ENCODE results near the gene SMAD3.

Gene SMAD3

DNA sequence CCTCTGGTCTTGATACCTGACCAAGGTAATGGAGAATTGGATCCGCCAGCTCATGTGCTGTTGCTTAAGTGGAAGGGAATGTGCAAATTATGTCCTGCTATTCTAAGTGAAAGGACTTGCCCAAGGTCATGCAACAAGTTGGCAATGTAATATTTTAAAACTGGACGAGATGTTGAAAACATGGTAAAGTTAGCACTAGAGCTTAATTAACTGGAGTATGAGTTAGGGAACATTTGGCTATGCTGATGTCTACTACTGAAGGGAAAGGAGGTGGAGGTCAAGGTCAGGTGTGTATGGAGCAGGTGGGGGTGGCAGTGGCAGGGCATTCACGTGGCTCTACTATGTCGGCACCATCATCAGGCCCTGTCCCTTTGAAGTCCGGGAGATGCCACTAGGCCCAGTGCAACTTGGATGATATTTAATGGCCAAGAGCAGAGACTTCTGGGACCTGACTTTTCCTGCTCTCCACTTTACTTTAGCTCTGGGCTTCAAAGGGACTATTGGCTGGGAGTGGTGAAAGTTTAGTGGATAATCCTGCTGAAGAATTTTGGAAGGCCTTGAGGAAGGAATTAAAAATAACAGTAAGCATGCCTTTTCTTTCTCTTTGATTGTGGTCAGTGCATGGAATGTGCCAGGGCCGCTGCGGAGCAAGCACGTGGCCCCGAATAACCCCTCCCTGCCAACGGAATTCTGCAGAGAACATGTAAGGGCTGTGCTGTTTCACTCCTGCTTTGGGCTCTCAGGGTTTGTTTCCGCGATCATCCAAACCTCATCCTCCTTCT is 14.9 kb downstream of the SMAD3 start:
- H3K27ac ChIP-seq: no peak overlapping the region
- no peaks in the 10 kb centered on the region for H3K9me3 ChIP-seq (ENCODE audit: severe bottlenecking)
- TF ChIP-seq, protein P1, sequence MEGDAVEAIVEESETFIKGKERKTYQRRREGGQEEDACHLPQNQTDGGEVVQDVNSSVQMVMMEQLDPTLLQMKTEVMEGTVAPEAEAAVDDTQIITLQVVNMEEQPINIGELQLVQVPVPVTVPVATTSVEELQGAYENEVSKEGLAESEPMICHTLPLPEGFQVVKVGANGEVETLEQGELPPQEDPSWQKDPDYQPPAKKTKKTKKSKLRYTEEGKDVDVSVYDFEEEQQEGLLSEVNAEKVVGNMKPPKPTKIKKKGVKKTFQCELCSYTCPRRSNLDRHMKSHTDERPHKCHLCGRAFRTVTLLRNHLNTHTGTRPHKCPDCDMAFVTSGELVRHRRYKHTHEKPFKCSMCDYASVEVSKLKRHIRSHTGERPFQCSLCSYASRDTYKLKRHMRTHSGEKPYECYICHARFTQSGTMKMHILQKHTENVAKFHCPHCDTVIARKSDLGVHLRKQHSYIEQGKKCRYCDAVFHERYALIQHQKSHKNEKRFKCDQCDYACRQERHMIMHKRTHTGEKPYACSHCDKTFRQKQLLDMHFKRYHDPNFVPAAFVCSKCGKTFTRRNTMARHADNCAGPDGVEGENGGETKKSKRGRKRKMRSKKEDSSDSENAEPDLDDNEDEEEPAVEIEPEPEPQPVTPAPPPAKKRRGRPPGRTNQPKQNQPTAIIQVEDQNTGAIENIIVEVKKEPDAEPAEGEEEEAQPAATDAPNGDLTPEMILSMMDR (IDR thresholded peaks at IDR 0.05; ENCODE audit: low read depth, low read length): no peak
- no peaks in the 10 kb centered on the region for H3K27me3 ChIP-seq (ENCODE audit: insufficient read depth, low read depth, severe bottlenecking)
- no peak overlapping the region for H3K4me3 ChIP-seq (ENCODE audit: low read depth, low read length)
- no peaks in the 10 kb centered on the region; the same call in 1 of the 2 replicates for H3K36me3 ChIP-seq
- no peak for DNase-seq

DNA sequence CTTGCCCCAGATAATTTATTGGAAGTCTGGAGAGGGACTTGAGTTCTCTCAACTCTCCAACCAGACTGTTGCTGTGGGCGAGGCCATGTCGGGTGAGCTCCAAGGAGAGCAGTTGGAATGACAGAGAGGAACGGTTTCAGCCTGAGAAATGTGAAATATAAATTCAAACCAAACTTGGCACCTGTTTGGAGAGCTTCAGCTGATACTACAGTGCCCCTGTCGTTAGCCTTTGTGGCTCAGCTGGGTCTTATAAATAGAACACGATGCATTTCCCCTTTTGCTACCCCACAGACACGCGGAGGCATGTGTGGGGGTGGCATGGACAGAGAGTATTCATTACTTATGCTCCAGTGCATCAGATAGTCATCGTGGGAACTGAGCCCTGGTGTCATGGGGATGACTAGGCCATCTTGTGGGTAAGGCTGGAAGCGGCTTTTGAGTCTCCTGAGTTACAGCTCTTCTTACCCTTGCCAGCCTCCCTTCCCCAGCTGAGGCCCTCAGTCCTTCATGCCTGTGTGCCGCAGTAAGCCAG is 15.6 kb downstream of the SMAD3 start:
- TF ChIP-seq, protein P1 (IDR thresholded peaks at IDR 0.05; ENCODE audit: low read depth, low read length): peak; percentile 46; the same call in 1 of the 2 replicates
- peak; percentile 33 for DNase-seq
- no peak overlapping the region for H3K4me3 ChIP-seq (ENCODE audit: low read depth, low read length)
- H3K36me3 ChIP-seq: no peaks in the 10 kb centered on the region; the same call in 1 of the 2 replicates
- no peaks in the 10 kb centered on the region for H3K27me3 ChIP-seq (ENCODE audit: insufficient read depth, low read depth, severe bottlenecking)
- no peak overlapping the region for H3K27ac ChIP-seq
- H3K9me3 ChIP-seq (ENCODE audit: severe bottlenecking): no peaks in the 10 kb centered on the region

DNA sequence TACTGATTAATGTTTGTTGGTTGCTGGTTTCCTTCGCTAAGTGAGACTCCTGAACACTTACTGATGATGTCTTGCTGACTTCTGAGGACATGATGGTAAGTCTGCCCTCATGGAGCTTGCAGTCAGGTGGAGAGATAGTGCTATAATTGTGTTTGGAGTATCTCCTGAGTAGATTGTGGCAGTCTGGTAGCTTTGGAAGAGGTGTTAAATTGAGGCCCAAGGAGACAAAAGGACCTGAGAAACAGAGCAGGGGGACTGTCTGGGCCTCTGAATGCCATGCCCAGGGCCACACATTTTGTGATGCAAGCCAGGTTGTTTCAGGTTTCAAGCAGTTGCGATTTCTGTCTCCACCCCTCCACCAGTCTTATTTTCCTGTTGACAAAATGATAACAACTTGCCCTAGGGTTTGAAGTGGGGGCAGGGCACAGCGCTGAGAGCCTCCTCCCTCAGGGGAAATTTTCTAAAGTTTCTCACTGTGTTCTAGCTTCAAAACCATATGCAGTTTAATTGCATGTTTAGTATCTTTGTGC is 16.7 kb downstream of the SMAD3 start:
- no peak overlapping the region for H3K27ac ChIP-seq
- no peaks in the 10 kb centered on the region for H3K9me3 ChIP-seq (ENCODE audit: severe bottlenecking)
- TF ChIP-seq, protein P1 (IDR thresholded peaks at IDR 0.05; ENCODE audit: low read depth, low read length): no peak
- H3K4me3 ChIP-seq (ENCODE audit: low read depth, low read length): no peak overlapping the region
- no peaks in the 10 kb centered on the region for H3K27me3 ChIP-seq (ENCODE audit: insufficient read depth, low read depth, severe bottlenecking)
- DNase-seq: no peak
- H3K36me3 ChIP-seq: no peaks in the 10 kb centered on the region; the same call in 1 of the 2 replicates

DNA sequence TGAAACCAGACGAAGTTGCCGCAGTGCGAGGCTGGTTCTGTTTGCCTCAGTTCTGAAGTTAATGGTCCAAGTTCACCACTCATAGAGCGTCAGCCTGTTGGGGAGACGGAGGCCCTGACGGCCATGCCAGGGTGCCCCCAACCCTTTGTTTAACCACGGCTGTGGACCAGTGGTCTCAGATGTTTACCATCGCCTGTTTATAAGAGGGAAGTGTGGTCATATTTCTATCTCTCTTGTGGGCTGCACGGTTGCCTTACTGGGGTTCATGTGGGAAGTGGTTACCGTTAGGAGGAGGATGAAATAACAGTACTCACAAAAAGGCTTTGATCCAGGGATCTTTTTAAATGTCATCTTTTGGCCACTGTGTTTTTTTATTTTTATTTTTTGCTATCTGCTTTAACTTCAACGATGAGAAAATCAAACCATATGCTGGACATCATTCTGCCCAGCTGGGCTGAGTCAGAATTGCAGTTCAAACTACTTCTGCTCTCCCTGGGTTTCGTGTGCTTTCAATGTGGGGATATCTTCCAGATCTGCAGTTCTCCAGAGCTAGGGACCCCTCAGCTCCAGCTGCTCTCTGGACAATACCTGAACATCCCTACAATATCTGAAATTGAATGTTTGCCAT is 17.8 kb downstream of the SMAD3 start:
- TF ChIP-seq, protein P1 (IDR thresholded peaks at IDR 0.05; ENCODE audit: low read depth, low read length): no peak
- Histone ChIP-seq H3K4me3 (ENCODE audit: low read depth, low read length) (no peak overlapping the region), H3K9me3 (ENCODE audit: severe bottlenecking) (no peaks in the 10 kb centered on the region), H3K27me3 (ENCODE audit: insufficient read depth, low read depth, severe bottlenecking) (no peaks in the 10 kb centered on the region), H3K36me3 (no peaks in the 10 kb centered on the region; the same call in 1 of the 2 replicates), H3K27ac (no peak overlapping the region)
- DNase-seq: no peak

DNA sequence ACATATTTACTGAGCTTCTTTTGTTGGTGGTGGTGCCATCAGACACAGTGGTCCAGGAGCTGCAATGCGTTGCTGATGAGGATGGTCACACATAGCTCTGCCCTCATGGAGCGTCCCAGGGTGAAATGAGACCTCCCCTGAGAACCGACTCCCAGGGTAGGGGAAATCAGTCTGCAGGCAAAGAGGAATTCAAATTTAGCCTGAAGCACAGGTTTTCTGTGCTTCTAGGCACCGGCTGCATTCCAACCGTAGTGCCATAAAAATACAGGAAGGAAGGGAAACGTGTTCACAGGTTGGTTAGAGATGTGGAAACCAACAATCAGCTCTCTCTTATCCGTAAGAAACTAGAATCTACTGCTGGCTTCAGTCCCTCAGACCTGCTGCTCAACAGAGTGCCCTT is 19.2 kb downstream of the SMAD3 start:
- no peaks in the 10 kb centered on the region for H3K36me3 ChIP-seq
- DNase-seq: no peak
- TF ChIP-seq, protein P1 (IDR thresholded peaks at IDR 0.05; ENCODE audit: low read depth, low read length): no peak
- H3K27me3 ChIP-seq (ENCODE audit: insufficient read depth, low read depth, severe bottlenecking): no peaks in the 10 kb centered on the region
- no peak overlapping the region for H3K4me3 ChIP-seq (ENCODE audit: low read depth, low read length)
- H3K27ac ChIP-seq: no peak overlapping the region
- H3K9me3 ChIP-seq (ENCODE audit: severe bottlenecking): no peaks in the 10 kb centered on the region
